Stomach (tissue), 4 donors: ENCODE measurements around the gene ZBTB18.

Experiments
- CTCF ChIP-seq, 7 experiments: fragments of 450-650 bp in 4 of 7; fragments of 200-600 bp in 3 of 7; sonication (generic) in 3 of 7; IDR thresholded peaks; one replicate each; pipeline ENCODE4 v1.5.1; 2016 to 2019; ENCODE audit warnings: antibody characterized with exemption in 7 of 7, control low read depth in 2 of 7, mild to moderate bottlenecking in 1 of 7
- POLR2A ChIP-seq, 4 donors: fragments of 450-650 bp; IDR thresholded peaks; one replicate each; pipeline ENCODE4 v1.6.1; 2016; ENCODE audit warnings: antibody characterized with exemption in 4 of 4, control low read depth in 2 of 4, mild to moderate bottlenecking in 1 of 4, moderate library complexity in 1 of 4

- TF ChIP-seq POLR2A (IDR thresholded peaks at IDR 0.05) = no peak
- TF ChIP-seq CTCF (IDR thresholded peaks at IDR 0.05) = no peak
Observed at GRCh38 chr1:244054924-244055263, 3.8 kb downstream of the ZBTB18 start.
